Neural progenitor cell (in vitro differentiated cells): Measurements from ENCODE around the gene CTXN2.

ENCODE experiments used
- CTCF ChIP-seq: fragments of 200-600 bp; sonication (generic); IDR thresholded peaks from 2 replicates; pipeline ENCODE4 v1.5.1; 2017; ENCODE audit warnings: antibody characterized with exemption, mild to moderate bottlenecking
- EZH2 ChIP-seq: fragments of 200-600 bp; sonication (generic); IDR thresholded peaks from 2 replicates; pipeline ENCODE4 v1.6.1; 2017; ENCODE audit warnings: antibody characterized with exemption, mild to moderate bottlenecking, moderate library complexity
- EZH2phosphoT487 ChIP-seq: fragments of 200-600 bp; sonication (generic); IDR thresholded peaks from 2 replicates; pipeline ENCODE4 v1.6.1; 2017; ENCODE audit warnings: antibody characterized with exemption

- TF ChIP-seq CTCF = no peak
- no peak for TF ChIP-seq EZH2phosphoT487
- no peak for TF ChIP-seq EZH2
Measured at GRCh38 chr15:48143856-48144255, 47.6 kb upstream of the CTXN2 start.
